GM23248 (cell line): Measurements from ENCODE around the gene NTF3.

Source experiments
- EZH2 ChIP-seq: fragments of 200-600 bp; sonication (generic); IDR thresholded peaks from 2 replicates; pipeline ENCODE4 v1.6.1; 2018; ENCODE audit warnings: antibody characterized with exemption, mild to moderate bottlenecking; ENCODE audit not compliant: insufficient read depth, poor library complexity, severe bottlenecking
- EZH2phosphoT487 ChIP-seq: fragments of 200-600 bp; sonication (generic); IDR thresholded peaks from 2 replicates; pipeline ENCODE4 v1.6.1; 2018; ENCODE audit warnings: antibody characterized with exemption, moderate library complexity, mild to moderate bottlenecking, low read depth; ENCODE audit not compliant: insufficient read depth

DNA sequence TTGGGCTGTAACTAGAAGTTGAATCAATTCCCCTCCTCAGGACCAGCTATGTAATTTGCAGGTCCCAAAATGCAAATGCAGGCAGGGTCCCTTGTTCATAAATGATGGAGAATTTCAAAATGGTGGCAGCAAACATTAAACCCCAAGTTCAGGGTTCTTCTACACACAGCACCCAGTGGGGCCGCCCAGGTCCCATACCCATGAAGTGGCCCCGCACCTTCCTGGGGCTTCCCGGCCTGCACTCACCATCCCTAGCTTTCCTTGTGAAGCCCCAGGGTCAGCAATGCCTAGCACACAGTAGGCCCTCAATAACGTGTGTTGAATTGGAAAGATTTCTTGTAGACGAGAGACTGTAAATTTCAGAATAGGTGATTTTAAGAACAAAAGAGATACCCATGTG lies 76.0 kb downstream of the NTF3 start:
- TF ChIP-seq EZH2phosphoT487 (no peak), EZH2 (no peak)
